LNCAP (cell line): Measurements from ENCODE around the gene TGFBR3.

Experiments
- TF ChIP-seq, protein P1 (sequence below): fragments of 450-650 bp; IDR thresholded peaks from 2 replicates; pipeline ENCODE4 v1.5.1; 2017; ENCODE audit warnings: mild to moderate bottlenecking

The TGFBR3 gene

DNA sequence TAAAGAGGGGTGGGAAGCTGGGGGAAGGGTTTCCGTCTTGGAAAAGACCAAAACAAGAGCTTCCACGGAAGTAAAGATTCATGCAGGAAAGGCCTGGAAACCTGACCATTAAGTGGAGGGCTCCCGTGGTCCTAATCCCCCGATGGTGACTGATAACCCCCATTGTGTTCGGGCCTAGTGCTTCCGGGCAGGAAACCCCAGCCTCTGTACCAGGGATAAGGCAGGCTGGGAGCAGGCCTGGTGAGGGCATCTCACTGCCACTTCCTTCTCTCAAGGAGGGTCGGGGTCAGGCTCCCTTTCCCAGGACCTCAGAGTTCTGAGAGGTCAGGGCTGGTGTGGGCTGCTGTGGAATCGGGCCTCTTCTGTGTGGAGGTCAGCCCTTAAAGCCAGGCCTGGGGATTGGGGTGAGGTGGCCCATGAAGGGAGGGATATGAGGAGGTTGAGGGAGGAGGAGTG lies 248.4 kb downstream of the TGFBR3 start:
- TF ChIP-seq, protein P1, sequence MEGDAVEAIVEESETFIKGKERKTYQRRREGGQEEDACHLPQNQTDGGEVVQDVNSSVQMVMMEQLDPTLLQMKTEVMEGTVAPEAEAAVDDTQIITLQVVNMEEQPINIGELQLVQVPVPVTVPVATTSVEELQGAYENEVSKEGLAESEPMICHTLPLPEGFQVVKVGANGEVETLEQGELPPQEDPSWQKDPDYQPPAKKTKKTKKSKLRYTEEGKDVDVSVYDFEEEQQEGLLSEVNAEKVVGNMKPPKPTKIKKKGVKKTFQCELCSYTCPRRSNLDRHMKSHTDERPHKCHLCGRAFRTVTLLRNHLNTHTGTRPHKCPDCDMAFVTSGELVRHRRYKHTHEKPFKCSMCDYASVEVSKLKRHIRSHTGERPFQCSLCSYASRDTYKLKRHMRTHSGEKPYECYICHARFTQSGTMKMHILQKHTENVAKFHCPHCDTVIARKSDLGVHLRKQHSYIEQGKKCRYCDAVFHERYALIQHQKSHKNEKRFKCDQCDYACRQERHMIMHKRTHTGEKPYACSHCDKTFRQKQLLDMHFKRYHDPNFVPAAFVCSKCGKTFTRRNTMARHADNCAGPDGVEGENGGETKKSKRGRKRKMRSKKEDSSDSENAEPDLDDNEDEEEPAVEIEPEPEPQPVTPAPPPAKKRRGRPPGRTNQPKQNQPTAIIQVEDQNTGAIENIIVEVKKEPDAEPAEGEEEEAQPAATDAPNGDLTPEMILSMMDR = no peak

DNA sequence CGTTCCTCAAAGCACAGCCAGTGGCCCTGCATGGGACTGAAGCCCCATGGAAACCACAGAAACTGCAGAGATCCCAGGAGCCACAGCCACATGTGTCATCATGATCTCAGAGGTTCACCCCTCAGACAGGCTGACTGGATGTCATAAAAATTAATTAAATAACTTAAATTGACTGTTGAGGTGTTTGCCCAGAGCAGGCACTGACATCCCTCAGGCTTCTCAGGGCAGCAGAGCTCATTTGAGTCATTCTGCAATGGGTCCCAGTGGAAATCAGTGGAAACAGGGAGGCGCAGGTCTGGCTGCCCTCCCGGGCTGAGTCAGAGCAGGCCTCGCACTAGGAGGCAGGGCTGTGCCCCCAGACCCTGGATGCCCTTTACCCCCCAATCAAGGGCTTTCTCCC lies 250.2 kb downstream of the TGFBR3 start:
- TF ChIP-seq, protein P1 = no peak

DNA sequence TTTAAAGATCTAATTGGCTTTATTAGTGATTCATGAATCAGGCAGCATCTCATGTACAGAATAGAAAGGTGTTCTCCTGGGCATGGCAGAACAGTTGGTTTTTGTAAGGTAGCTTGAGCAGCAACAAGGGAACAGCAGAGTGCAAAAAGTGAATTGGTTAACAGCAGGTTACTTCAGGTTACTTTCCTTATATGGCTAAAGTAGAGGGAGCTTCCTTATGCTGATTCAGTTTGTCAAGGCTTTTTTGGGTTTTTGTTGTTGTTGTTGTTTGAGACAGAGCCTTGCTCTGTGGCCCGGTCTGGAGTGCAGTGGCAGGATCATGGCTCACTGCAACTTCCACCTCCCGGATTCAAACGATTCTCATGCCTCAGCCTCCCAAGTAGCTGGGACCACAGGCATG lies 252.5 kb downstream of the TGFBR3 start:
- TF ChIP-seq, protein P1 = no peak

DNA sequence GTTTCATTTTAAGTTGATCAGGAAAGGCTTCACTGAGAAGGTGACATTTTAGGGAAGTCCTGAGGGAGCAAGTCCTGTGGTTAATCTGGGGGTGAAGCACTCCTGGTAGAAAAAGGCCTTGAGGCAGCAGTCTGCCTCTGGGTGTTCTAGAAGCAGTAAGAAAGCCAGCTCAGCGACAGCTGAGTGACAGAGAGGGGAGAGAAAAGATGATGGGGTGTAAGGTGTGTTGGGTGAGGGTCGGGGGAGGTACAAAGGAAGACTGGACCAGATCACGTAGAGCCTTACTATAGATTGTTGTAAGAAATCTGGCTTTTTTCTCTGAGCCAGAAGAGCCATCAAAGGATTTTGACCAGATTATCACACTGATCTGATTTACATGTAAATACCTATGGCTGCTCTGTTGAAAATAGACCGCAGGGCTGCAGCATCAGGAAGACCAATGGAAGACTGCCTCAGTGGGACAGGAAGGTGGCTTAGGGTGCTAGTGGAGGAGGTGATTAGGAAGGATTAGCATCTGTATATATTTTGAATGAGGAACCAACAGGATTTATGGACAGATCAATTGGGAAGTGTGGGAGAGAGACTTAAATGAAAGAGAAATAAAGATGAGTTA lies 254.1 kb downstream of the TGFBR3 start:
- TF ChIP-seq, protein P1 = no peak

DNA sequence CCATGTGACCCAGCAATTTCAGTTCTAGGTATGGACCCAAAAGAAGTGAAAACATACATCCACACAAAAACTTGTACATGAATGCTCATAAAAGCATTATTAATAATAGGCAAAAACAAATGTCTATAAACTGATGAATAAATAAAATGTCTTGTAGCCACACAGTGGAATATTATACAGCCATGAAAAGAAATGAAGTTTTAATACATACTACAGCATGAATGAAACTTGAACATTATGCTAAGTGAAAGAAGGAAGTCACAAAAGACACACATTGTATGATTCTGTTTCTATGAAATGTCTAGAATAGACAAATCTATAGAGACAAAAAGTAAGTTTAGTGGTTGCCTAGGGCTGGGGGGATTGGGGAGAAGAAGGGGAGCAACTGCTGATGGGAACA lies 255.1 kb downstream of the TGFBR3 start:
- TF ChIP-seq, protein P1 = no peak
